22Rv1 (cell line): ENCODE data around the gene HAGH.
A peak's percentile ranks its signal among the peaks of the same experiment; 100 is the strongest.

Experiments
- H3K27ac ChIP-seq: fragments of 450-650 bp; 2 replicates; pipeline ENCODE4 v1.5.1; 2017
- CTCF ChIP-seq: fragments of 450-650 bp; IDR thresholded peaks from 2 replicates; pipeline ENCODE4 v1.5.1; 2017; ENCODE audit warnings: mild to moderate bottlenecking
- ZFX ChIP-seq: fragments of 450-650 bp; IDR thresholded peaks from 2 replicates; pipeline ENCODE4 v1.6.1; 2017; ENCODE audit warnings: antibody characterized with exemption, borderline replicate concordance

Gene HAGH

GRCh38 chr16:1765826-1766225 lies 60.8 kb downstream of the HAGH start:
- H3K27ac ChIP-seq = no peak overlapping the region
- TF ChIP-seq CTCF (no peak), ZFX (no peak)

- no peak overlapping the region for H3K27ac ChIP-seq
- TF ChIP-seq ZFX = no peak
- TF ChIP-seq CTCF = no peak
Measured at GRCh38 chr16:1764971-1765370, 61.7 kb downstream of the HAGH start.

- H3K27ac ChIP-seq = peak overlapping the region; percentile 48
- TF ChIP-seq CTCF = peak; percentile 21; the same call in 1 of the 2 replicates
- no peak for TF ChIP-seq ZFX
Measured at GRCh38 chr16:1763521-1764511, 62.8 kb downstream of the HAGH start.

GRCh38 chr16:1762879-1763520 lies 63.6 kb downstream of the HAGH start:
- peak overlapping the region; percentile 48 for H3K27ac ChIP-seq
- TF ChIP-seq ZFX (no peak), CTCF (no peak)

- TF ChIP-seq CTCF (no peak), ZFX (no peak)
- H3K27ac ChIP-seq = no peak overlapping the region
Measured at GRCh38 chr16:1762196-1762878, 64.3 kb downstream of the HAGH start.

- TF ChIP-seq ZFX (no peak), CTCF (no peak)
- no peak overlapping the region for H3K27ac ChIP-seq
Measured at GRCh38 chr16:1761751-1762150, 64.9 kb downstream of the HAGH start.
